Activated T-cell treated with anti-CD3 and anti-CD28 coated beads, Interleukin-2, amount 50 U/mL, for 4 hours (primary cell): ENCODE data around the gene NFATC2. TPM values are rescaled to one million over a fixed set of nuclear protein-coding genes. Genes with fewer than 3 reads are reported as not detected.

Experiments used
- ATAC-seq, 2 donors: fragments of 200-7000 bp; cut with Tn5 transposase; one replicate each; pipeline ENCODE4 v1.10.0; 2021
- DNase-seq: peaks from one replicate; pipeline ENCODE4 v3.0.0-alpha.2; 2020
- H3K27me3 Mint-ChIP-seq: one replicate; pipeline ENCODE4 v1.8.0; 2021; ENCODE audit warnings: low read depth, mixed read lengths
- H3K36me3 Mint-ChIP-seq: one replicate; pipeline ENCODE4 v1.8.0; 2022; ENCODE audit warnings: mixed read lengths; ENCODE audit not compliant: insufficient read depth
- H3K4me1 Mint-ChIP-seq: one replicate; pipeline ENCODE4 v1.8.0; 2021; ENCODE audit warnings: low read depth, mixed read lengths
- H3K4me3 Mint-ChIP-seq: one replicate; pipeline ENCODE4 v1.8.0; 2021; ENCODE audit warnings: mild to moderate bottlenecking, moderate library complexity, mixed read lengths
- H3K9me3 Mint-ChIP-seq: one replicate; pipeline ENCODE4 v1.8.0; 2021; ENCODE audit warnings: mixed read lengths
- total RNA-seq, 3 donors: library from RNA; stranded (reverse); gene quantifications; one replicate each; pipeline ENCODE4 v1.2.1, GENCODE V29; 2021

NFATC2 gene
- total RNA-seq, 3 donors from 2014 or later = 48.3 to 51.4 (median 48.9) TPM

GRCh38 chr20:51450984-51451383 lies 91.5 kb downstream of the NFATC2 start:
- no peak overlapping the region for H3K4me3 Mint-ChIP-seq
- peaks cover 55% of the 10 kb centered on the region for H3K36me3 Mint-ChIP-seq
- H3K9me3 Mint-ChIP-seq = no peaks in the 10 kb centered on the region
- H3K4me1 Mint-ChIP-seq = peaks cover 24% of the 10 kb centered on the region
- ATAC-seq = no peak
- DNase-seq = no peak
- H3K27me3 Mint-ChIP-seq = no peaks in the 10 kb centered on the region

GRCh38 chr20:51450221-51450712 lies 92.3 kb downstream of the NFATC2 start:
- peaks cover 27% of the 10 kb centered on the region for H3K4me1 Mint-ChIP-seq
- DNase-seq (no peak), ATAC-seq (no peak)
- peaks cover 56% of the 10 kb centered on the region for H3K36me3 Mint-ChIP-seq
- no peak overlapping the region for H3K4me3 Mint-ChIP-seq
- H3K9me3 Mint-ChIP-seq = no peaks in the 10 kb centered on the region
- H3K27me3 Mint-ChIP-seq = no peaks in the 10 kb centered on the region

GRCh38 chr20:51449498-51450220 lies 92.9 kb downstream of the NFATC2 start:
- H3K36me3 Mint-ChIP-seq = peaks cover 56% of the 10 kb centered on the region
- H3K9me3 Mint-ChIP-seq = no peaks in the 10 kb centered on the region
- H3K4me1 Mint-ChIP-seq = peaks cover 29% of the 10 kb centered on the region
- ATAC-seq (no peak), DNase-seq (no peak)
- H3K27me3 Mint-ChIP-seq = no peaks in the 10 kb centered on the region
- no peak overlapping the region for H3K4me3 Mint-ChIP-seq

GRCh38 chr20:51447765-51448148 lies 94.8 kb downstream of the NFATC2 start:
- H3K36me3 Mint-ChIP-seq = peaks cover 50% of the 10 kb centered on the region
- H3K4me1 Mint-ChIP-seq = peaks cover 39% of the 10 kb centered on the region
- H3K9me3 Mint-ChIP-seq = no peaks in the 10 kb centered on the region
- H3K27me3 Mint-ChIP-seq = no peaks in the 10 kb centered on the region
- no peak overlapping the region for H3K4me3 Mint-ChIP-seq
- no peak for ATAC-seq
- no peak for DNase-seq

GRCh38 chr20:51447097-51447764 lies 95.3 kb downstream of the NFATC2 start:
- peaks cover 45% of the 10 kb centered on the region for H3K36me3 Mint-ChIP-seq
- no peaks in the 10 kb centered on the region for H3K9me3 Mint-ChIP-seq
- DNase-seq (no peak), ATAC-seq (no peak)
- no peak overlapping the region for H3K4me3 Mint-ChIP-seq
- peaks cover 39% of the 10 kb centered on the region for H3K4me1 Mint-ChIP-seq
- H3K27me3 Mint-ChIP-seq = no peaks in the 10 kb centered on the region

- DNase-seq (no peak), ATAC-seq (no peak)
- Mint-ChIP-seq H3K36me3 (peaks cover 43% of the 10 kb centered on the region), H3K27me3 (no peaks in the 10 kb centered on the region), H3K4me1 (peaks cover 41% of the 10 kb centered on the region), H3K4me3 (no peak overlapping the region), H3K9me3 (no peaks in the 10 kb centered on the region)
Measured at GRCh38 chr20:51446656-51447055, 95.9 kb downstream of the NFATC2 start.

GRCh38 chr20:51446230-51446629 lies 96.3 kb downstream of the NFATC2 start:
- DNase-seq = no peak
- Mint-ChIP-seq H3K4me3 (no peak overlapping the region), H3K36me3 (peaks cover 41% of the 10 kb centered on the region), H3K4me1 (peaks cover 44% of the 10 kb centered on the region), H3K9me3 (no peaks in the 10 kb centered on the region), H3K27me3 (no peaks in the 10 kb centered on the region)
- no peak for ATAC-seq

- DNase-seq (no peak), ATAC-seq (no peak)
- H3K27me3 Mint-ChIP-seq = no peaks in the 10 kb centered on the region
- no peak overlapping the region for H3K4me3 Mint-ChIP-seq
- peaks cover 42% of the 10 kb centered on the region for H3K36me3 Mint-ChIP-seq
- no peaks in the 10 kb centered on the region for H3K9me3 Mint-ChIP-seq
- H3K4me1 Mint-ChIP-seq = peaks cover 49% of the 10 kb centered on the region
Measured at GRCh38 chr20:51445591-51445990, 96.9 kb downstream of the NFATC2 start.

GRCh38 chr20:51444922-51445438 lies 97.5 kb downstream of the NFATC2 start:
- Mint-ChIP-seq H3K4me1 (peaks cover 53% of the 10 kb centered on the region), H3K9me3 (no peaks in the 10 kb centered on the region), H3K36me3 (peaks cover 42% of the 10 kb centered on the region), H3K4me3 (no peak overlapping the region), H3K27me3 (no peaks in the 10 kb centered on the region)
- ATAC-seq (no peak), DNase-seq (no peak)

GRCh38 chr20:51444467-51444866 lies 98.1 kb downstream of the NFATC2 start:
- DNase-seq (no peak), ATAC-seq (no peak)
- Mint-ChIP-seq H3K27me3 (no peaks in the 10 kb centered on the region), H3K9me3 (no peaks in the 10 kb centered on the region), H3K4me3 (no peak overlapping the region), H3K4me1 (peaks cover 57% of the 10 kb centered on the region), H3K36me3 (peaks cover 44% of the 10 kb centered on the region)

- H3K4me3 Mint-ChIP-seq = no peak overlapping the region
- DNase-seq (no peak), ATAC-seq (no peak)
- no peaks in the 10 kb centered on the region for H3K9me3 Mint-ChIP-seq
- H3K4me1 Mint-ChIP-seq = peaks cover 68% of the 10 kb centered on the region
- no peaks in the 10 kb centered on the region for H3K27me3 Mint-ChIP-seq
- peaks cover 42% of the 10 kb centered on the region for H3K36me3 Mint-ChIP-seq
Measured at GRCh38 chr20:51442602-51443001, 99.9 kb downstream of the NFATC2 start.

- H3K36me3 Mint-ChIP-seq = peaks cover 37% of the 10 kb centered on the region
- peaks cover 56% of the 10 kb centered on the region for H3K4me1 Mint-ChIP-seq
Measured at GRCh38 chr20:51440589-51440988, 101.9 kb downstream of the NFATC2 start.

GRCh38 chr20:51439160-51439689 lies 103.3 kb downstream of the NFATC2 start:
- Mint-ChIP-seq H3K27me3 (no peaks in the 10 kb centered on the region), H3K4me1 (peaks cover 46% of the 10 kb centered on the region), H3K36me3 (peaks cover 40% of the 10 kb centered on the region), H3K9me3 (no peaks in the 10 kb centered on the region), H3K4me3 (no peak overlapping the region)
- no peak for ATAC-seq
- no peak for DNase-seq

More at GRCh38 chr20:51440589-51440988, 101.9 kb downstream of the NFATC2 start:
- Mint-ChIP-seq H3K4me3 (no peak overlapping the region), H3K9me3 (no peaks in the 10 kb centered on the region), H3K27me3 (no peaks in the 10 kb centered on the region)
- no peak for DNase-seq
- no peak for ATAC-seq

- DNase-seq = no peak
- no peaks in the 10 kb centered on the region for H3K9me3 Mint-ChIP-seq
- H3K27me3 Mint-ChIP-seq = no peaks in the 10 kb centered on the region
- peaks cover 44% of the 10 kb centered on the region for H3K4me1 Mint-ChIP-seq
- H3K4me3 Mint-ChIP-seq = no peak overlapping the region
- peaks cover 38% of the 10 kb centered on the region for H3K36me3 Mint-ChIP-seq
- no peak for ATAC-seq
Measured at GRCh38 chr20:51438136-51438535, 104.4 kb downstream of the NFATC2 start.
